ENCODE measurements around the gene UFSP2.

UFSP2 gene

GRCh38 chr4:185464183-185464582, 38.4 kb upstream of the UFSP2 start:
- Histone ChIP-seq H3K27me3 (ENCODE audit: control insufficient read depth in 1 of 2, insufficient read depth in 2 of 2, low read length in 2 of 2) (no peaks in the 10 kb centered on the region), H3K4me1 (ENCODE audit: insufficient read depth, low read length) (no peaks in the 10 kb centered on the region), H3K9ac (ENCODE audit: low read length) (no peak overlapping the region), H3K36me3 (ENCODE audit: insufficient read depth, low read length) (no peaks in the 10 kb centered on the region), H3K4me3 (ENCODE audit: low read depth in 1 of 2, low read length in 2 of 2) (no peak overlapping the region), H3K9me3 (ENCODE audit: low read length) (no peaks in the 10 kb centered on the region), H3K27ac (ENCODE audit: low read depth, low read length) (no peak overlapping the region)

GRCh38 chr4:185463541-185463940, 37.8 kb upstream of the UFSP2 start:
- no peaks in the 10 kb centered on the region for H3K36me3 ChIP-seq (ENCODE audit: insufficient read depth, low read length)
- H3K9ac ChIP-seq (ENCODE audit: low read length) = no peak overlapping the region
- H3K27ac ChIP-seq (ENCODE audit: low read depth, low read length) = no peak overlapping the region
- H3K4me3 ChIP-seq (ENCODE audit: low read depth in 1 of 2, low read length in 2 of 2) = no peak overlapping the region
- no peaks in the 10 kb centered on the region for H3K9me3 ChIP-seq (ENCODE audit: low read length)
- no peaks in the 10 kb centered on the region for H3K4me1 ChIP-seq (ENCODE audit: insufficient read depth, low read length)
- H3K27me3 ChIP-seq (ENCODE audit: control insufficient read depth in 1 of 2, insufficient read depth in 2 of 2, low read length in 2 of 2) = no peaks in the 10 kb centered on the region

GRCh38 chr4:185461565-185461964, 35.8 kb upstream of the UFSP2 start:
- H3K4me1 ChIP-seq (ENCODE audit: insufficient read depth, low read length) = no peaks in the 10 kb centered on the region

DNA sequence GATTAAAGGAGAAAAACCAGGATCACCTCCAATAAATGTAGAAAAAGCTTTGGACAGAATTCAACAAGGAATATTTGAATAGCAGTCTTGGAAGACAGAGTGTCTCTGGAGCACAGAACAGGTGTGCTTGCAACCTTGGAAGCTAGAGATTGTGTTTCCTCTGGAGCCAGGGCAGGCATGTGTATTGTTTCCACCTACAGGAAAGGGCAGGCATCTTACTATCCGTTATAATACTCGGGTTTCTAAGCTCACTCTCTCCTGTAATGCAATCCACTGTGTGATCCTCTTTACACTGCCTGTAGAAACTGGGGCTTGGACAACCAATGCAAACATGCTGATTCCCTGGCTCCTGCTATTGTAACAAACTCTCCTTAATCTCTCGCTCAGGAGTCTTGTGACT, 31.4 kb upstream of the UFSP2 start:
- no peaks in the 10 kb centered on the region for H3K36me3 ChIP-seq (ENCODE audit: insufficient read depth, low read length)
- no peak overlapping the region for H3K27ac ChIP-seq (ENCODE audit: low read depth, low read length)
- no peaks in the 10 kb centered on the region for H3K27me3 ChIP-seq (ENCODE audit: control insufficient read depth in 1 of 2, insufficient read depth in 2 of 2, low read length in 2 of 2)
- H3K4me3 ChIP-seq (ENCODE audit: low read depth in 1 of 2, low read length in 2 of 2) = no peak overlapping the region
- H3K9ac ChIP-seq (ENCODE audit: low read length) = no peak overlapping the region
- H3K4me1 ChIP-seq (ENCODE audit: insufficient read depth, low read length) = no peaks in the 10 kb centered on the region
- H3K9me3 ChIP-seq (ENCODE audit: low read length) = no peaks in the 10 kb centered on the region

More at GRCh38 chr4:185461565-185461964, 35.8 kb upstream of the UFSP2 start:
- Histone ChIP-seq H3K27ac (ENCODE audit: low read depth, low read length) (no peak overlapping the region), H3K9me3 (ENCODE audit: low read length) (no peaks in the 10 kb centered on the region), H3K27me3 (ENCODE audit: control insufficient read depth in 1 of 2, insufficient read depth in 2 of 2, low read length in 2 of 2) (no peaks in the 10 kb centered on the region), H3K4me3 (ENCODE audit: low read depth in 1 of 2, low read length in 2 of 2) (no peak overlapping the region), H3K9ac (ENCODE audit: low read length) (no peak overlapping the region), H3K36me3 (ENCODE audit: insufficient read depth, low read length) (no peaks in the 10 kb centered on the region)

- Histone ChIP-seq H3K27ac (ENCODE audit: low read depth, low read length) (no peak overlapping the region), H3K9ac (ENCODE audit: low read length) (no peak overlapping the region), H3K27me3 (ENCODE audit: control insufficient read depth in 1 of 2, insufficient read depth in 2 of 2, low read length in 2 of 2) (no peaks in the 10 kb centered on the region), H3K4me1 (ENCODE audit: insufficient read depth, low read length) (no peaks in the 10 kb centered on the region), H3K9me3 (ENCODE audit: low read length) (no peaks in the 10 kb centered on the region), H3K4me3 (ENCODE audit: low read depth in 1 of 2, low read length in 2 of 2) (no peak overlapping the region), H3K36me3 (ENCODE audit: insufficient read depth, low read length) (no peaks in the 10 kb centered on the region)
Measured at GRCh38 chr4:185456131-185456530, 30.4 kb upstream of the UFSP2 start.

GRCh38 chr4:185445209-185445608, 19.4 kb upstream of the UFSP2 start:
- Histone ChIP-seq H3K4me1 (ENCODE audit: insufficient read depth, low read length) (no peaks in the 10 kb centered on the region), H3K36me3 (ENCODE audit: insufficient read depth, low read length) (no peaks in the 10 kb centered on the region), H3K9me3 (ENCODE audit: low read length) (no peaks in the 10 kb centered on the region), H3K4me3 (ENCODE audit: low read depth in 1 of 2, low read length in 2 of 2) (no peak overlapping the region), H3K27ac (ENCODE audit: low read depth, low read length) (no peak overlapping the region), H3K9ac (ENCODE audit: low read length) (no peak overlapping the region), H3K27me3 (ENCODE audit: control insufficient read depth in 1 of 2, insufficient read depth in 2 of 2, low read length in 2 of 2) (no peaks in the 10 kb centered on the region)

- Histone ChIP-seq H3K27ac (ENCODE audit: low read depth, low read length) (no peak overlapping the region), H3K36me3 (ENCODE audit: insufficient read depth, low read length) (no peaks in the 10 kb centered on the region), H3K4me3 (ENCODE audit: low read depth in 1 of 2, low read length in 2 of 2) (no peak overlapping the region), H3K27me3 (ENCODE audit: control insufficient read depth in 1 of 2, insufficient read depth in 2 of 2, low read length in 2 of 2) (no peaks in the 10 kb centered on the region), H3K9me3 (ENCODE audit: low read length) (no peaks in the 10 kb centered on the region), H3K9ac (ENCODE audit: low read length) (no peak overlapping the region), H3K4me1 (ENCODE audit: insufficient read depth, low read length) (no peaks in the 10 kb centered on the region)
Measured at GRCh38 chr4:185441479-185441878, 15.7 kb upstream of the UFSP2 start.

DNA sequence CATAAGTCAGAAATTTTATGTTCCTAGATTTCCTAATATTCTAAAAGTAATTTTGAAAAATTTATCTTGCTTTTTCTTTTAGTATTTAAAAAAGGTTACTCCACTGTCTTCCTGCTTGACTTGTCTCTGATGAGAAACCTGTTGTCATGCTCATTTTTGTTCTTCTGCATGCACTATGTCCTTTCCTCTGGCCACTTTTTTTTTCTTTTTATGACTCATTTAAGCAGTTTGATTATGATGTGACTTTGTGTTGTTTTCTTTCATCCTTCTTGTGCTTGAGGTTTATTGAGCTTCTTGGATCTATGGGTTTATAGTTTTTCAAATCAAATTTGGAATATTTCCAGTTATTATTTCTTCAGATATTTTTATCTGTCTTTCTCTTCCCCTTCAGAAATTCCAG, 12.0 kb upstream of the UFSP2 start:
- Histone ChIP-seq H3K27me3 (ENCODE audit: control insufficient read depth in 1 of 2, insufficient read depth in 2 of 2, low read length in 2 of 2) (no peaks in the 10 kb centered on the region), H3K36me3 (ENCODE audit: insufficient read depth, low read length) (no peaks in the 10 kb centered on the region), H3K9ac (ENCODE audit: low read length) (no peak overlapping the region), H3K9me3 (ENCODE audit: low read length) (no peaks in the 10 kb centered on the region), H3K4me1 (ENCODE audit: insufficient read depth, low read length) (no peaks in the 10 kb centered on the region), H3K4me3 (ENCODE audit: low read depth in 1 of 2, low read length in 2 of 2) (no peak overlapping the region), H3K27ac (ENCODE audit: low read depth, low read length) (no peak overlapping the region)

DNA sequence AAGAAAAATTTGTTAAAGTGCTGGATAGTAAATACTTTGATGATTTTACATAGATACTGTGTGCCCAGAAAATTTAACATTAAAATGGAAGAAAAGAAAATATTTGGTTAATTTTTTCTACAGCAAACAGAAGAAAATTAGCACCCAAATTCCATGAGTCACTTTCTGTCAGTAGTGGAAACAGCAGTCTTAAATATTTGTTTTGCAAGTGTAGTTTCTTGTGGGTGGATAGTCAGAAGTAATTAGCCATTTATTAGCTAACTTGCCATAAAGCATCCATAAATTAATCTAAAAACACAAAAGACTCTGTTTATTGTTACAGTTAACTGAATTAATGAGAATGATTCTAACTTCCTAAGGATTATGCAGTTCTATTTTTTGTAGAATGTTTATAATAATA, 9.7 kb upstream of the UFSP2 start:
- Histone ChIP-seq H3K9ac (ENCODE audit: low read length) (no peak overlapping the region), H3K4me1 (ENCODE audit: insufficient read depth, low read length) (no peaks in the 10 kb centered on the region), H3K36me3 (ENCODE audit: insufficient read depth, low read length) (no peaks in the 10 kb centered on the region), H3K27me3 (ENCODE audit: control insufficient read depth in 1 of 2, insufficient read depth in 2 of 2, low read length in 2 of 2) (no peaks in the 10 kb centered on the region), H3K27ac (ENCODE audit: low read depth, low read length) (no peak overlapping the region), H3K9me3 (ENCODE audit: low read length) (no peaks in the 10 kb centered on the region), H3K4me3 (ENCODE audit: low read depth in 1 of 2, low read length in 2 of 2) (no peak overlapping the region)

- Histone ChIP-seq H3K9me3 (ENCODE audit: low read length) (no peaks in the 10 kb centered on the region), H3K4me1 (ENCODE audit: insufficient read depth, low read length) (peaks cover 4% of the 10 kb centered on the region), H3K4me3 (ENCODE audit: low read depth in 1 of 2, low read length in 2 of 2) (no peak overlapping the region), H3K27me3 (ENCODE audit: control insufficient read depth in 1 of 2, insufficient read depth in 2 of 2, low read length in 2 of 2) (no peaks in the 10 kb centered on the region), H3K27ac (ENCODE audit: low read depth, low read length) (no peak overlapping the region), H3K9ac (ENCODE audit: low read length) (no peak overlapping the region), H3K36me3 (ENCODE audit: insufficient read depth, low read length) (no peaks in the 10 kb centered on the region)
Measured at GRCh38 chr4:185429660-185430059, 3.9 kb upstream of the UFSP2 start.

GRCh38 chr4:185426960-185427688, 1.4 kb upstream of the UFSP2 start:
- H3K9ac ChIP-seq (ENCODE audit: low read length) = no peak overlapping the region
- H3K4me3 ChIP-seq (ENCODE audit: low read depth in 1 of 2, low read length in 2 of 2) = no peak overlapping the region
- H3K4me1 ChIP-seq (ENCODE audit: insufficient read depth, low read length) = peaks cover 9% of the 10 kb centered on the region
- peaks cover 2% of the 10 kb centered on the region for H3K36me3 ChIP-seq (ENCODE audit: insufficient read depth, low read length)
- H3K9me3 ChIP-seq (ENCODE audit: low read length) = no peaks in the 10 kb centered on the region
- H3K27me3 ChIP-seq (ENCODE audit: control insufficient read depth in 1 of 2, insufficient read depth in 2 of 2, low read length in 2 of 2) = no peaks in the 10 kb centered on the region
- H3K27ac ChIP-seq (ENCODE audit: low read depth, low read length) = no peak overlapping the region

- H3K4me1 ChIP-seq (ENCODE audit: insufficient read depth, low read length) = peaks cover 15% of the 10 kb centered on the region
- H3K27me3 ChIP-seq (ENCODE audit: control insufficient read depth in 1 of 2, insufficient read depth in 2 of 2, low read length in 2 of 2) = no peaks in the 10 kb centered on the region
- H3K9ac ChIP-seq (ENCODE audit: low read length) = peak overlapping the region; percentile 94
- peak overlapping the region; percentile 88 to 98 for H3K4me3 ChIP-seq (ENCODE audit: low read depth in 1 of 2, low read length in 2 of 2)
- H3K27ac ChIP-seq (ENCODE audit: low read depth, low read length) = peak overlapping the region; percentile 94
- H3K36me3 ChIP-seq (ENCODE audit: insufficient read depth, low read length) = peaks cover 9% of the 10 kb centered on the region
- no peaks in the 10 kb centered on the region for H3K9me3 ChIP-seq (ENCODE audit: low read length)
Measured at GRCh38 chr4:185424905-185425646, 688 bp downstream of the UFSP2 start.

All from muscle layer of colon (tissue), 2 donors.